NCI-H524 (cell line): Measurements from ENCODE around the gene MAML2.

Experiments
- DNase-seq, 2 experiments: peaks; one replicate each; lab custom pipeline; 2025; lab: John Stamatoyannopoulos, UW

MAML2 gene

DNA sequence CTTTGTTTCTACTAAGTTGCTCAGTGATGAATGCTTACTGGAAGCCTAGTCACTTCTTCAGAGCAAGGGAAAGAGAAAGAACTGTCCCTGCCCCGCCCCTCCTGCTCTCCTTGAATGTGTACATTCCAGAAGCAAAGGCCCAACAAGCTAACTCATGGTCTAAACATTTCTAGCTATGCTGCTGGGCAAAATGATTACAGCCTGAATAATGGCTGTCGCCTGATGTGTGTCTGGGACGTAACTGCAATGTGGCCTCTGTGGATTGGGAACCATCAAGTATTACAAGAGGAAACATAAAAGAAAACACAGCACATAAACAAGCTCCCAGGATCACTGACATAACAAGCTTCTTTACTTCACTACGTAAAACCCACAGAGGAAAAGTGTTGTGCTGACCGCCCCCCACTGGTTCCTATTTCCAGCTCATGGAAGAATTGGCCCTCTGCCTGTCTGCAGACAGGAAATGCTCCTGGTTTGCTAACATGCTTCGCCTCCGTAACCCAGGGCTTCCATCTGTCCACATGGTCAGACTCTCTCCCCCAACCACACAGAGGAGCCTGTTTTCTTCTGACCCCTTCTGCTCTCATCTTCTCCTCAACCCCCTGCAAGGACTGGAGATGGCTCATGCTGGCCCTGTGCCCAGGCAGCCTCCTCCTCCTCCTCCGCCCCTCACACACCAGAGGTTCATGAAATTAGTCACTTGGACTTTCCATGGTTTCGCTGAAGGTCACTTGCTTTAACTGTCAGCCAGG is 187.2 kb downstream of the MAML2 start:
- DNase-seq, result no peak

DNA sequence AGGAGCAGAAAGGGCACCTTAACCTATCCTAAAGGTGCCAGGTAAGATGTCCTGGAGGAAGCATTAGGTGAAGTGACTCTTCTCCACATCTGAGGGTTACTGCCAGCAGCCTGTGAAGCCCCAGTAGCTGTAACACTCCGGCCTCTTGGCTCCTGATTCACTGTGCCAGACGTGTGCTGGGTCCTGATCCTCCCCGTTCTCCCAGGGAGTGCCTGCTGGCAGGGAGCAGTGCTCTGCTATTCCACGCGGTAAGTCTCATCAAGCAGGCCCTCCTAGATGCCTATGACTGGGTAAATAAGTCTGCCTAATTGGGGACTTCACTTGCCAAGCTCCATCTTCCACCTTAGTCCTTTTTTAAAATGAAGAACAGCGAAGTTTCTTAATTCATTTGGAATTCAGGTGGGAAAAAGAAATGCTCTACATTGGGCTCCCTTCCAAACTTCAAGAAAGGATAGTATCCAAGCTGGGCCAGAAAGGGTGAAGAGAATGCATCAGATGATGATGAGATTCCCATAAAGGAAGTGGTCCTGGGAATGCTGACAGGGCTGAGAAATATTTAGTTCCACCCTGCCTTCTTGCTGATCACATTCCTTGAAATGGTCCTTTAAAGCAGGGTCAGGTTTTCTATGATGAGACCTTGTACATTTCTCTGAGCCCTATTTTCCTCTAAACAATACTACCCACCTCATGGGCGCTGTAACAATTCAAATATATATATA is 188.0 kb downstream of the MAML2 start:
- no peak for DNase-seq

DNA sequence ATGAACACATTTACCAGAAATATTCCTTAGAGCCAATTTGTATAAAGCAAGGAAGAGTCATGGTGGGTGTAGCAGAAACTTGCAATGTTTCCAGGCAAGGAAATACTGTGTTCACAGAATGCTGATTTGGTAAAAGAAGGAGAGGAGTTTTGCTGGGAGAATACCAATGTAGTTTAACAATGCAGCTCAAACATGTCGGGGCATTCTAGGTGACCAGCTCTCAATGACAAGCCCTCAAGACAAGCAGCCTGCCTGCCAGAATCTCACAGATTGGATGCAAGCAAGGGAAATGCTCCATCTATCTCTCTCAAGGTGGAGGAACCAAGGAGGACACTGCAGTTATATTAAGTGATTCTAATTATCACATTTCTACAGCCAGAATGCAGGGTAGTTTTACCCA is 190.4 kb downstream of the MAML2 start:
- no peak for DNase-seq

DNA sequence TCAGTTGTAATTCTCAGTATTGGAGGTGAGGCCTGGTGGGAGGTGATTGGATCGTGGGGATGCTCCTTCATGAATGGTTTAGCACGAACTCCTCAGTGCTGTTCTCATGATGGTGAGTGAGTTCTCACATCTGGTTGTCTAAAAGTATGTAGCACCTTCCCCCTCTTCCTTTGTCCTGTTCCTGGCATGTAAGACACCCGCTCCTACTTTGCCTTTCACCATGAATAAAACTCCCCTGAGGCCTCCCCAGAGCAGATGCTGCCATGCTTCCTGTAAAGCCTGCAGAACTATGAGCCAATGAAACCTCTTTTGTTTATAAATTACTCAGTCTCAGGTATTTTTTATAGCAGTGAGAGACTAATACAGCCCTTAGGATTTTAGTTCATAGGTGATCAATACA is 191.5 kb downstream of the MAML2 start:
- DNase-seq, result no peak

DNA sequence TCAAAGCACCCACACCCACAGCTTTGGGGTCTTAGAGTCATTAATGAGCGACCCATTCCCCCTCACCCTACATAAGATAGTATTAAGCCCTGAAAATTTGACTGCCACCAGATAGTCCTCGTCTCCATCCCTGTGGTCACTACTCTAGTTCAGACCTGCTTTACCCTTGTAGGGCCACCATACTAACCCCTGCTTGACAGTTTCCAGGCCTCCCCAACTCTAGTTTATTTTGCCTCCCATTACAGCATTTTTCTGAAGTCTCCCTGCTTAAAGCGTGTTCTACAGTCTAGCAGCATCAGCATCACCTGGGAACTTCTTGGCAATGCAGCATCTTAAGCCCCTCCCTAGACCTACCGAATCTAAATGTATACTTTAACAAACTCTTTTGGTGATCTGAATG is 192.4 kb downstream of the MAML2 start:
- DNase-seq, result no peak

DNA sequence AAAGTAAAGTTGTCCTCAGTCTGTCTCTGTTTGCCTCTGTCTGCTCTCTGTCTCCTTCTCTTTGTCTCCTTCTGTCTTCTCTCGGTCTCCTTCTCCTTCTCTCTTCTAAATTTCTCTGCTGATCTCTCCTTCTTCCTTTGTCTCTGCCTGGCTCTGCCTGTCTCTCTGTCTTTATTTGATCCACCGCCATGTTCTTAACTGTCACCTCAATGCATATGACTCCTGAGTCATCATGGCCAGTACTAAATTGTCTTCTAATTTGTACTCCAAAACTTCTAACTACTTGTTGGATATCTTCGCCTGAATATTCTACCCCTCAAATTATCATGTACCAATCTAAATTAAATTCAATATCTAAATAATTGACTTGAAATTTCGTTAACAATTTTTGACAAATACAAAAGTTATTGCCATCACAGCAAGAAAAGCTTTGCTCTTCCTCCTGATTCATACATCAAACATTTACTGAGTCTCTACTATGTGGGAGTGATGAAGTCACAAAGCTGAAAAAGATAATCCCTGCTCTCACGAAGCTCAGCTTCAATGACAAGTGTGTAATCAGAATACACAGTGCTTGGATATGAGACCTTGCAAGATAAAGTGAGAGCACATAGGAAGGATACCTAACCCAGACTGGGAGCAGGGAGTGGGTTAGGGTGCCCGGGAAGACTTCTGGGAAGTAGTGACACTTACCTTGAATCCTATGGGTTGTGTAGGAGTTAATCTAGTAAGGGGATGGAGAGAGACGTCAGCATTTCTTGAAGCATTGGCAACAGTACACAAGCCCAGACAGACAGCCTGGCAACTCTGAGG is 193.0 kb downstream of the MAML2 start:
- DNase-seq, result no peak

DNA sequence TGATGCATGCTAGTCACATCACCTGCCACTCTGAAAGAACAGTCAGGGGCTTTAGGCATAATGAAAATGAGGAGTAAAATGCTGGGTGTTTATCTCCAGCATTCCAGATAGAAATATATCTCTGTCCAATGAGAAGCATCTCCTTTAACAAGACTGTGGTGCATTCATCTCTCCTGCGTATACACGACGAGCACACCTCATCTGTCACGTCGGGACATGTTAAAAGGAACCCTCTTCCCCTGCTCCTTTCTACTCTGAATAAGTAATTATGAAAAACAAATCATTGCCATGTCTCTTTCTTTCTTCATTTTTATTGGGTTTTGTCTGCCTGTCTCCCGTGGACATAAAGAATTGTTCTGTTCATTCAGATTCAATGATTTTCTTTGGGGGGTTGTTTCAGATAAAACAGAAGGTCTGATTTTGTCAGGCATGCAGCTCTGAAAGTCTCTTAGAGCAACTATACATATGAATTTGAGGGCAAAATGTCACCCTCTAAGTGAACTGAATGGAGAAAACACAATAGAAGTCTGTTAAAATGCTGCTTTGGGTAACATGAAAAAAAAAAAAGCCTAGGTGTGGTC is 195.0 kb downstream of the MAML2 start:
- no peak for DNase-seq

DNA sequence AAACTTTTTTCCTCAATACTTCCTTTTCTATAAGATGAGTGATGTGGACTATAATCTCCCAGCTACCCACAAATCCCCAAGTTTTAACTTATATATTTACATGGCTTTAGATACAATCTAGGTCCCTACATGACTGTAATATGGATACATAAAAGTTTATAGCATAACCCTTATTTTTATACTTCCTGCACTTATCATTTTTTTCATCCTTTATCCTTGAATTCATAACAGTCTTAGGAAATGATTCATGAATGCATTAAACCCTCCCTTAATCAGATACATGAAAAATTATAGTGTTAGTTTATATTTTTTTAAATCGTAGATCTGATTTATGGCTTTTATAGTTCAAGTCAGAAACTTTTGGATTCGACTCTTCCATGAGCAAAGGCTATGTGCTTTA is 195.8 kb downstream of the MAML2 start:
- DNase-seq, result no peak

DNA sequence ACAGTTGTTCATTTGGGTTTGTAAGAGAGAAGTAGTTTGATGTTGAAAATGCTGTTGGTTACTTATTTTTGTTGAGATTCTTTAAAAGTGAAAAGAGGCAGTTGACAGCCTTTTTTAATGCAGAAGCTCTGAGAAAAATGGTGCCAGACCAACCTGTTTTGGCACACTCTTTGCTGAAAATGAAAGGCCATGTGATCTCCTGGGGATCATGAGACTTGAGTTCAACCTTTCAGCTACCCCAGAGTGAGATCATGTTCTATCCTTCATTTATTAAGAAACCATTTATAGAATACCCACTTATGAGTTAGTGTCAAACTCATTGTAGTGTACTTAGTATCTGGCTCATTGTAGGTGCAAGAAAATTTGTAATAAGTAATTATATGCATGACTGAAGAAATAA is 196.2 kb downstream of the MAML2 start:
- DNase-seq, result no peak

DNA sequence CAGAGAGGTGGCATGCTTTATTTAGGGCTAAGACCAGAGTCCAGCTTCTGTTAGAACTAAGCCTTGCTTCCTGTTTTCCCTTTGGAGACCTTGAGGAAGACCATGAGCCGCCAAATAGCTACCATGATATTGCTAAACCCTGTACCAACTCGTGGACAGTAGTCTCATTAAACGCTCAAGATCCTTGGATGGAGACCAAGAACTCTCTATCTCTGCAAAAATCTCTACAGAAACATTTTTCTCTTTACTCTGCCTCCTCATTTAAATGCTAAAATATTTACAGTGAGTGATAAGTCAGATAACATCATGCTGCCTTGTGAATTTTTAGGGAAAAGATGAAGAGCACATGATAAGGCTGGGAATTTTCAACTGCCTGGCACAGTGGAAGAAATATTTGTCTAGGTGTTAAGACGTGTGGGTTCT is 197.8 kb downstream of the MAML2 start:
- no peak for DNase-seq

DNA sequence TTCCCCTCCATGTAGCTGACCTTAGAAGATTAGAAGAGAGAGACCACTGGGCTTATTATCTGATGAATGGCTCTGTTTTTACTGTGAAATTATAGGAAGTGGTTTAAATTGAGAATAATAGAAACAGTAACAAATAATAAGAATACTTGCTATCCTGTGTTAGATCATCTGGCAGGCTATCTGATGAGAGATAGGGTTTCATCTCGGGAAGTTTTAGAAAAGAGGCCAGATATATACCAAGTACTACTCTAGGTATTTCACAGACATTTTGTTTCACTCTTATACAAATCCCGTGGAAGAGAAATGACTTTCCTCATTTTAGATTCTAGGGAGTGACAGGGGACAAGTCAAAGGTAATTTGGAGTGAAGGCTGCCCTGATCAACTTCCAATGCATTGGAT is 198.4 kb downstream of the MAML2 start:
- DNase-seq, result no peak

DNA sequence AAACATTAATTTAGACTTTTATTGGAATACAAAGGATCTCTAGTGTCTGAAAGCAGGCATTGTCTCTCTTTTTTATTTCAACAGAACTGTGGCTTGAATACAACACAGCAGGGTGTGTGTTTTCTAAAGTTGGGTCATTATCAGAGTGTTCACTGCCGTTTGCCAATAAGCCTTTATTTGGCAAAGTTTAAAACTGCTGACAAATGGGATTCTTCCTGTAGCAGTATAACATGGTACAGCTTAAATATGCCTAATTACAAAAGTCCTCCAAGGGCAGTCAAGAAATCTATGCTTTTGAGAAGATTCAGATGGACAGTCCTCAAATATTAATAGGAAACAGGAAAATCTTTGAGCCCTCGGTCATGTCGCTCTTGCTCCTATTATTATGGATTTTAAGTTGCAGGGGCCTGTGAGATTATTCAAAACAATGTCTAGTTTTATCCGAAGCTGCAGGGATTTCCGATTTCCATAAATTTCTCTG is 199.9 kb downstream of the MAML2 start:
- DNase-seq, result no peak

DNA sequence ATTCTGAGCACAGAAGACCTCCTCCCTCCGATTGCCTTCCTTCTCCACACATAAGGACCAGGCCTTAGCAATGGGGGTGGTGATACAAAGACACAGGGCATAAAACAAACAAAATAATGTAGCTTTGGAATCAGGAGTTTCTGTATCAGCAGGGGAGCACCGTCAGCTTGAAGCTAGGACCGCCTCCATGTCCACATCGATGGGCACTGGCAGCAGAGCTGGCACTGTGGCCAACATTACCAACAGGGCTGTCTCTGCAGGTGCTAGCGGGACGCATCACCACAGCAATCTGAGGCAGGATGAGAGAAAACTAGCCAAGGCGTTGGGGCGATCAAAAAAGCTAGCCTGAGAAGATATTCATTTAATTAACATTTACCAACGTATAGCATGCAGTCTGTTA is 201.4 kb downstream of the MAML2 start:
- no peak for DNase-seq

DNA sequence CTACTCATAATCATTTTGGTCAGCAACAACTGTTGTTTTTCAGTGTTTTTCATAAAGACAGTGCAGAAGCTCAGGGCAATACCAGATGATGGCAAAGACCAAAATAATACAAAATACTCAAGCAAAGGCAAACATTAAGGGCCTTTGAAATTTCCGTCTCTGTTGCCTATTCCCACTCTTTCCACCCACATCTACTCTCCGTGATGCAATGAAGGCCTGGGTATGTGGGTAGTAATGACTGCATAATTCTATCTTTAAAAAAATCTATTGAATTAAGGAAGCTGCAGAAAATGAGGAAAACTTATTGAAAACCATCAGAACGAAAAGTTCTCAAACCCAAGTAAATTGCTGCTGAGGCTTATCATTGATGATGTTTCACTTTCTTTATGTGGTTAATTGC is 203.3 kb downstream of the MAML2 start:
- no peak for DNase-seq

DNA sequence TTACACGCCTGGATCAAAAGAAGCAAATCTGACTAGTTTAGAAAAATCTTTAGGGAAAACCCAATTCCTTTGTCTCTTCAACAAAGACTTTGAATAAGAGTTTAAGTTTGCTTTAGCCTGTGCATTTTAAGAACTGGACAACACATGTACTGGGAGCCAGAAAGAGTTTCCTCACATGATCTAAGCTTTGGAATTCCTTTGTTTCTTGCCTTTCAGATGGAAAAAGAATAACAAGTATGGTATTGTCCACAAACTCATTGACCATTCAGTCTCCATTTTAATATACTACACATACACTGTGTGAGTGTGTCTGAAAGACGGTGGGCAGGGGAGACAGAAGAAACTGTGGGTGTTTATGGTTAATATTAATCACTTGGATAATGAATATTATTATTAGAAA is 205.6 kb downstream of the MAML2 start:
- no peak for DNase-seq

DNA sequence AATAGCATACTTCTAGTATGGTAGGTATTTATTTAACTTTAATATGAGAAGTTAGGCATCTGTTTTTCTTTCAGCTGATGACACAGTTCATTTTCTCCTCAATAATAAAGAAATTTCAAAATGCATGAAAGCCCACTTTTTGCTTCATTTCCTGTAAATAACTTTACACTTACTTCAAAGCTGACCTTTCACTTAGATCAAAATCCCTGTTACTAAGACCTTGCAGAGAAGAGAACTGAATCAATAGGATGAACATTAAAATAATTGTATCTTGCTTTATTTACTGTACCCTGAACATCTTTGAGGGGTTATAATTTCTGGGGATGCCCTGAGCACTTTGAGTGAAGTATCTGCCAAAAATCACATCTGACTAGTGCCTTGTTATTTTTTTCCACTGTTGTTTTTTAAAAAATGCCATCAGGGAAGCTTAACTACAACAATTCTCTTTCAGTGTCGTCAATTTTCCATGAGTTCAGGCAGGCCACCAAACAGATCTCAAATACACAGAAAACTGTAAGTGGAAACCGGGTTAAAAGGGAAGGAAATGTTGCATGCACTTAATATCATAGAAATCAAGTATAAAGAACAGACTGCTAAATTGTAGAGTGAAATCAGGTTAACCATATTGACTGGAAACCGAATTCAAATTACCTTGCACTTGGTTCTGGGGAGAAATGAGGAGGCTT is 206.2 kb downstream of the MAML2 start:
- no peak for DNase-seq

DNA sequence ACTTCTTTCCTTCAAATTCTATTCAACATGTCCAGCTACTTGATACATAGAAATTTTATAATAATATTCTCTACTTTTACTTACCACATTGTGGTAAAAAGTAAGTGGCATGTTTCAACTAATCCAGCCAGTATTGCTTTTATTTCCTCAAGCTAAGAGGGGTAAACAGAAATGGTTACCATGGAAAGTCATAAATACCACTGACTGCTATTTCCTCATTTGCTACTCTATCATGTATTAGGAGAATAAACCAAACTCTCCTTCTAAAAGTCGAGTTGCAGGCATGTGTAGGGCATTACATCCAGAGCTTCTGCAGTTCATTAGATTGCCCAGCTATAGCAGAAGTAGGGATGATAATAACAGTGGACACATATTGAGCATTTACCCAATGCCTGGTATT is 208.4 kb downstream of the MAML2 start:
- no peak for DNase-seq

DNA sequence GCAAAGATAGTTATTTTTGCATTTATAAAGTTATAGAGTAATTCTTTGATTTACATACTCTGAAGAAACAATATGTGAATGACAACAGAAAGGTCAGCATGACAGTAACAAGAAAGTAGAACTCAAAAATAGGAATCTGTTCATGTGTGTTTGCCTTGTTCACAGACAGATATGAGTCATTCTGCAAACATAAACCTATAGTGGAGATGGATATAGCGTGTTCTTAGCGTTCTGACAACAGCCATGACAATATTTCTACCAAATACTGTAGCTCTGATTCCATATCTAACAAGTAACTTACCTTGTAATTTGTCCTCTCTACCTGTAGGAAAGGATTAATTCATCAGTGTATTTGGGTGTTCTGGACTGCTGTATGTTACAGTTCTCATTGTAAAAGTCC is 210.6 kb downstream of the MAML2 start:
- no peak for DNase-seq

DNA sequence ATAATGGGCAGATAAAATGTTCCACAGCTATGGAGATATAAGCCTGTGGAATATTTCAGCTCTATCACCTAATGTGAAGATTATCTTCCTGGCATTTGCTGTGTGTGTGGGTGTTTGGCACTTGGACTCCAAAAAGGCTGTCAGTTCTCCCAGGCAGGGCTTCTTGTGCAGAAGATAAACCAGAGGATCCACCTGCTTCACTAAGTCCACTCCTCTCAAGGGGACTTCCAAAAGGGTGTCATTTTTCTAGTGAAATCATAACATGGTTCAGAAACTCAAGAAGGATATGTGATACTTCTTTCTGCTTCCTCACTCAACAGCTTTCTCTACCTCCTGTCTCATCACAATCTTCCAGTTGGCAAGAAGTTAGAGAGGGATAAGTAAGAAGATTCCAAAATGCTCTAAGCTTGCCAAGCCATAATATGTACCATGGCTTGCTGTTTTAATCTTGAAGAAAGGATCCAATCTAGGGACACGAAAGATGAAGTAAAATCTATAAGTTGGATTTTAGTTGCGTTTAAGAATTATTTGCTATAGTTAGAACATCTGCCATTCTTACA is 212.9 kb downstream of the MAML2 start:
- peak in 1 of 2 experiments; percentile 38 for DNase-seq

DNA sequence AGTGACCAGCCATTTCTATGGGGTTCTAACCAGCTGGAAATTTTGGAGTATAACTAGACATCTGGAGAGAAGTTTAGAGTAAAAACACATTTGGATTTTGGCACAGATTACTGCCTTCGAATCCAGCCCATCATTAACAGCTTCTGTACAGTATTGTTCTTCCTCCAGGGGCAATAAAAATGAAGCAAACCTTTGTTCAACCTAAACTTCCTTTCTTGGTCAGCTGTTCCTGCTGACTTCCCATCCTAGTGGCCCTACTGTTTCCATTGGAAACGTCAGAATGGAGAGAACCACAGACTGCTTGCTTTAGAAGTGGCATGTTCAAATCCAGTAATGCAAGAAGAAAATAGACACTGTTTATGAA is 215.4 kb downstream of the MAML2 start:
- no peak for DNase-seq

DNA sequence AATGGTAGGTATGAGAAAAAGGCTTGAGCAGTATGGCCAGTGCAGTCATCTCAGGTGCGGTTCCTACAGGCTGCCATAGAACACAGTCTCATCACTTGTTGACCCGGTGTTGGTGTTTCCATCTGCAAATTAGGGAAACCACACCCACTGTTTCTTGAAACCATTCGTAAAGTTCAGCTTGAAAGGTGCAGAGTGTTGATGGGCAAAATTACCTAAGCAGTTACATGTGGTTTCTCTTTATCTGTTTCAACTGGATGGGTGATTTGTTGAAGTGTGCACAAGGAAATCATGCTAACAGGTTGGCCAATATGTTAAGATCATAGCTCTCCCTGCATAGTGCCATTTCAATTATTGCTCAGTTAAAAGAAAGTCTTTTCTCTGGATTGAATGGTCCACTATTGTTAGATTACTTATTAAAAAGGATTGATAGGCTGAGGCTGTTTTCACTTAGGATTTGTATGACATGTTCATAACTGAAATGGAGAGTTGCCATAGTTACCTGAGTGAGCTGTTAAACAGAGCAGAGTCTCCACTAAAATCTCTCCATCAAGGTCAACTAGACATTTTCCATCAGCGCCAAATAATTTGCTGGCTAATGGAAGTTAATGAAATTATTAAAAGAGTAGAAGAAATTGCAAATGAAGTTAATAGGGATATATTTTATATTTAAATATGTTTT is 215.9 kb downstream of the MAML2 start:
- DNase-seq, result no peak
